Natural killer cell treated with Interleukin-12 subunit alpha and Interleukin-12 subunit beta and Interleukin-15 and Interleukin-18, amount 100 ng/mL, for 72 hours (primary cell): ENCODE data around the gene AUTS2. TPM values are rescaled to one million over a fixed set of nuclear protein-coding genes. Genes with fewer than 3 reads are reported as not detected.

Source experiments
- ATAC-seq, 2 donors: fragments of 150-1000 bp; cut with Tn5 transposase in 1 of 2; sonication (Bioruptor Pico), chemical (Tn5 transposase) in 1 of 2; 2 replicates each; pipeline ENCODE4 v1.10.0; 2021
- DNase-seq: peaks from one replicate; pipeline ENCODE4 v3.0.0; 2022; ENCODE audit warnings: low spot score
- H3K27ac Mint-ChIP-seq, 2 donors: 1 replicate in 1 of 2; 2 replicates in 1 of 2; pipeline ENCODE4 v1.8.0; 2022; ENCODE audit warnings: mixed read lengths in 2 of 2, mild to moderate bottlenecking in 1 of 2, moderate library complexity in 1 of 2
- H3K27me3 Mint-ChIP-seq, 2 donors: 1 replicate in 1 of 2; 2 replicates in 1 of 2; pipeline ENCODE4 v1.8.0; 2022; ENCODE audit warnings: mixed read lengths in 2 of 2
- H3K36me3 Mint-ChIP-seq: one replicate; pipeline ENCODE4 v1.8.0; 2022; ENCODE audit warnings: mixed read lengths
- H3K4me1 Mint-ChIP-seq, 2 donors: 1 replicate in 1 of 2; 2 replicates in 1 of 2; pipeline ENCODE4 v1.8.0; 2022; ENCODE audit warnings: low read depth in 2 of 2, mixed read lengths in 2 of 2, mild to moderate bottlenecking in 1 of 2
- H3K4me3 Mint-ChIP-seq: one replicate; pipeline ENCODE4 v1.8.0; 2022; ENCODE audit warnings: mixed read lengths
- H3K9me3 Mint-ChIP-seq: 2 replicates; pipeline ENCODE4 v1.8.0; 2022; ENCODE audit warnings: mixed read lengths
- total RNA-seq, 2 donors: library from RNA; stranded (reverse); gene quantifications; one replicate each; pipeline ENCODE4 v1.2.3, GENCODE V29; 2022

Gene AUTS2
- total RNA-seq, 2 donors from 2014 or later = 14.3 to 43.0 TPM

DNA sequence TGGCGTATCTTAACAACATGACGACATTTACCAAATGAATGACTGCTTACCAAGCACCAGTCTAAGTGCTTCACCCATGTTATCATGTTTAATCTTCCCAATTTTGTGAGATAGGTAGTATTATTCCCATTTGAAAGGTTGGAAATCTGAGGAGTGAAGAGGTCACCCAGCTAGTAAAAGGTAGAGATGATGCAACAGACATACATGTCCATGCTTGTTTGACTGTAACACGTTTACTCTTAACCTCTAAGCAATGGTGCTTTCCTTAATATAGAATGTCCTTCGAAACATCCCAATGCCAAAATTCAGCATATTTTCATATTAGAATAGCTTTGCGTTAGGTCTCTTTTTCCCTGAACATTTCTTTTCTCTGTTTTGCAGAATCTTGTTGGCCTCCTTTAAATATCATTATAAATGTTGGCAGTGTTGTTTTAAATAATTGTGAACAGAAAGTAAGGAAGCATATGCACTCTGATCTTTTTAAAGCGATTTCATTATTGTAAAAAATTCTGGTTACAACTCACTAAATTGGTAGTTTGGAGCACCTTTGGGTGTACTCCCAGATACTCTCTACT lies 722.8 kb downstream of the AUTS2 start:
- peaks cover 3 to 4% of the 10 kb centered on the region in 2 donors for H3K4me1 Mint-ChIP-seq
- H3K27ac Mint-ChIP-seq = no peak overlapping the region
- no peak overlapping the region for H3K4me3 Mint-ChIP-seq
- ATAC-seq (no peak), DNase-seq (no peak)
- no peaks in the 10 kb centered on the region for H3K9me3 Mint-ChIP-seq
- peaks cover 3 to 8% of the 10 kb centered on the region in 2 donors for H3K27me3 Mint-ChIP-seq
- no peaks in the 10 kb centered on the region for H3K36me3 Mint-ChIP-seq

DNA sequence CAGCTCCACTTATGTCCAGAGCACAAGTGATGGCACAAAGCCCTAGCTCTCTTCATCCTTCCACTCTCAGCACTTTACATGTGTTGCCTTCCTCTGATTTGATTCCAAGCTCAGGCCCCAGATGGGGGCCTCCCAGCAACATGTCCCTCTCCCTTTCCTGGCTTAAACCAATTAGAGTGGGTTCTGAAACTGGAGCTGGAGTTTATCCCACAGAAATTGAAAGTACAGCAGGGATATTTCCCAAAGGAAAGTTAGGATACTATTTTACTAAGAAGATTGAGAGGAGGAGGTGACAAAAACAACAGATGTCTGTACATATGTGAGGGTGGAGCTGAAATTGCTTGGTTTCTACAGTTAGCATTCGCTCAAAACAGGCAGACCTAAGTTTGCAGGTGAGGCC lies 724.6 kb downstream of the AUTS2 start:
- Mint-ChIP-seq H3K27ac (no peak overlapping the region), H3K27me3 (peaks cover 3 to 8% of the 10 kb centered on the region in 2 donors), H3K9me3 (no peaks in the 10 kb centered on the region), H3K36me3 (no peaks in the 10 kb centered on the region), H3K4me3 (no peak overlapping the region), H3K4me1 (peaks cover 3 to 4% of the 10 kb centered on the region in 2 donors)
- ATAC-seq (no peak), DNase-seq (no peak)

DNA sequence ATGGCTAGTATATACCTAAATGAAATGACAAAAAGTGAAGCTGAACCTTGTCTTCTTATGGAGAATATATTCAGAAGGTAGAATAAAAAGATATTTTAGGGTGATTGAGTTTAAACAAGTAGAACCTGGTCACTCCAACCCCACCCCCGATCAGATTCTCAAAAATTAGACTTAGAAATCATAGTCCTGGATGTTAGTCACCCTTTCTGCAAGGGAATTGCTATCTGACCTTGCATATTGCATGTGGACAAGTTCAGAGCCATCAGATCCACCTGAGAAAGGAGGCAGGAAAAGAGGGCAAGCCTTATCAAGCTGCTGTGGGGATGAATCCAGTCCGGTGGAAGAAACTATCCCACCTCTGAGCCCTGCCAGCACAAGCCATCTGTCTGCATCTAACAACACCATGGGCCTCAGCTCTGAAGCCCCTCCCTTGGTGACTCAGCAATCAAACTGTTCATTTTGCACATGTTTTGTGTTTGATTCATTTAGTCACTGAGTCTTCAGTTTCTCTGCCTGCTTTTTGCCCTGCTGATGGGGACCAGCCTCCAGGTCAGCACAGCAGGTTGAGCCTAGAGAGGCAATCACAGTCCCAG lies 727.3 kb downstream of the AUTS2 start:
- Mint-ChIP-seq H3K9me3 (no peaks in the 10 kb centered on the region), H3K4me1 (no peaks in the 10 kb centered on the region), H3K27me3 (peaks cover under 1 to 3% of the 10 kb centered on the region in 2 donors), H3K36me3 (no peaks in the 10 kb centered on the region), H3K27ac (no peak overlapping the region), H3K4me3 (no peak overlapping the region)
- ATAC-seq (no peak), DNase-seq (no peak)

DNA sequence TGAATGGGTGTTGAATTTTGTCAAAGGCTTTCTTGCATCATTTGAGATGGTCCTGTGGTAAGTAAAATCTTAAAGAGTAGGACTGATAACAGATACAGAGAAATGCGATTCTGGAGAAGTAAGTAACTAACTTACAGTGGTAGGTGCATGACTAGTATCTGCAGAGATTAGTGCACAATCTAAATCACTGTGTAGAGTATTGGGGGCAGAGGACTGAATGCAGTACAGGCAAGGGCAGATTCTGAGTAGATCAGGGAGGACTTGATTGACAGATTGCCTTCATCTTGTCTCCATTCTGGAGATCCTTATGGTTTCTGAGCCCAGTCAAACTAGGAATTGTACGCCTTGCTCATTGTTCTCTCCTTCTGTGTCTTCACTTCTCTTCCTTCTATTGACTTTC lies 736.0 kb downstream of the AUTS2 start:
- Mint-ChIP-seq H3K36me3 (peaks cover 7% of the 10 kb centered on the region), H3K4me1 (peaks cover 27% of the 10 kb centered on the region in 2 donors), H3K27ac (no peak overlapping the region), H3K27me3 (peaks cover 4 to 22% of the 10 kb centered on the region in 2 donors), H3K9me3 (no peaks in the 10 kb centered on the region), H3K4me3 (peak overlapping the region; percentile 36)
- no peak for ATAC-seq
- DNase-seq = no peak

DNA sequence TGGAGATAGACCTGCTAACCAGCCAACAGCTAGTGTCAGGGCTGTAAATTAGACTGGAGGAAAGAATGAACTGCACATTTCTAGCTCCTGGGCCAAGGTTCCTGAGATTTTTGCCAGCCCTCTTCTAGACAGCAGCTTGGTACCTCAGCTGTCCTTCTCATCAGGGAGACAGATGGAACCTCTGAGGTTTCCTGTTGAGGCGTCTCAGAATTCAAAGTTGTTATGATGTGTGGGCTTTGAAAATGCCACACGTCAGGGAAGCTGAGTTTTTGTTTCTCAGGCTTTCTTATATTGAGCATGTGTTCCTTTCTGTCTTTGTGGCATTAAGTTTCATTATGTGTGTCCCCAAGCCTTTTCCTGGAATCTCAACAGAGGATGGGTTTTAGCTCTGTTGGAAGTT lies 736.6 kb downstream of the AUTS2 start:
- peak; percentile 40 to 73 for ATAC-seq
- DNase-seq = no peak
- Mint-ChIP-seq H3K27me3 (peaks cover 4 to 22% of the 10 kb centered on the region in 2 donors), H3K4me1 (peaks cover 27% of the 10 kb centered on the region in 2 donors), H3K36me3 (peaks cover 7% of the 10 kb centered on the region), H3K27ac (no peak overlapping the region), H3K9me3 (no peaks in the 10 kb centered on the region), H3K4me3 (peak overlapping the region; percentile 36)

DNA sequence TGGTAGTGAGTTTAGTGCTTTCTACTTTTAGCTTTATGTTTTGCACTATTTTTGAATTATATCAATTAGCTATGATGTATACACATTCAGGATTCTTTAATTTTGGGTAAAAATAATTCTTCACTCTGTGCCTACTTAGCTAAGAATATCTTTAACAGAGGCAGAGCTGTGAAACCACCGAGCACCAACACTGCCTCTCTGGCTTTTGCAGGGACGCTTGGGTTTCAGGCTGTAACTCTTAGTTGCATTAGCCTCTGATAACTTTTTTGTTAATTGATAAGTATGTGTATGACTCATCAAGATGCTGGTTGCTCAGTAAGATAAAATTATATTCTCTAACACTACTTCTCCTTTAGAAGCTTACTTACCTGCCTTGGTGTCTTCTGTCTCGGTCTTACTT lies 738.3 kb downstream of the AUTS2 start:
- Mint-ChIP-seq H3K4me3 (peak overlapping the region; percentile 45), H3K27me3 (peaks cover 6 to 17% of the 10 kb centered on the region in 2 donors), H3K36me3 (peaks cover 2% of the 10 kb centered on the region), H3K4me1 (peaks cover 27% of the 10 kb centered on the region in 2 donors), H3K9me3 (no peaks in the 10 kb centered on the region), H3K27ac (no peak overlapping the region)
- ATAC-seq = no peak
- DNase-seq = no peak

DNA sequence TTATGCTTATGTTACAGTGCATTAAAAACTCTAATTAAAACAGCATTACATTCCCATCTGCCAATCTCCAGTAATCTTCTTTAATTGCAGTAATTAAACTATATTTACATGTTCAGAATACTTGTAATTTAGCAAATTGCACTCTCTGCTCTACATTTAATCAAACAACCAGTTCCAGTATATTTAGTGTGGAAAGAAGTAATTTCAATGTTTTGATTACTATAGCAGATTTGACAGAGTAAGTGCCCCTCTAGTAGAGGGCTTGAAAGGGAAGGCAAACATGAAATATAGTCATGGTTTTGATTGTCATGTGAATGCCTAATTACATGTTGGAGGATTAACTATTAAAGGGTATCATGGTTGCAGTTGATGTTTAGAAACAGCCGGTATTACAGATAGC lies 739.7 kb downstream of the AUTS2 start:
- no peak for ATAC-seq
- H3K4me1 Mint-ChIP-seq = peaks cover 27% of the 10 kb centered on the region in 2 donors
- no peaks in the 10 kb centered on the region for H3K9me3 Mint-ChIP-seq
- H3K36me3 Mint-ChIP-seq = no peaks in the 10 kb centered on the region
- peaks cover 2% of the 10 kb centered on the region in 2 donors for H3K27me3 Mint-ChIP-seq
- DNase-seq = no peak
- no peak overlapping the region for H3K4me3 Mint-ChIP-seq
- H3K27ac Mint-ChIP-seq = no peak overlapping the region

DNA sequence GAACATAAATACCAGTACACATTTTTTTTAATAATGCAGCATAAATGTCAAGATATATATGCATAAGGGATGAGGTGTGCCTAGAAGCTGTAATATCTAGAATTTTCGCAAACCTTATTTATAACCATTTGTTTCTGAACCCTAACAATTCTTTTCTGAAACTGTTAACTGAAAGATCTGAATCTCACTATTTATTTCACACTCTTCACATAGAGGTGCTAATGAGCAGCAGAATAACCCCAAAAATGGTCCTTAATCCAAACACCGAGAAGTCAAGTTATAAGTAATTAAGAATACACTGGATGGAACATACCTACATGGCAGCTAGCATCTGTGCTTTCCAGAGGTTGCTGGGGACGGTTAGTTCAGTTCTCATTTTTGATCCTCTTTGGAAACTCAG lies 742.0 kb downstream of the AUTS2 start:
- DNase-seq (no peak), ATAC-seq (no peak)
- H3K4me3 Mint-ChIP-seq = no peak overlapping the region
- H3K27ac Mint-ChIP-seq = no peak overlapping the region
- peaks cover 6 to 8% of the 10 kb centered on the region in 2 donors for H3K27me3 Mint-ChIP-seq
- H3K4me1 Mint-ChIP-seq = peaks cover 14 to 15% of the 10 kb centered on the region in 2 donors
- H3K9me3 Mint-ChIP-seq = no peaks in the 10 kb centered on the region
- no peaks in the 10 kb centered on the region for H3K36me3 Mint-ChIP-seq

DNA sequence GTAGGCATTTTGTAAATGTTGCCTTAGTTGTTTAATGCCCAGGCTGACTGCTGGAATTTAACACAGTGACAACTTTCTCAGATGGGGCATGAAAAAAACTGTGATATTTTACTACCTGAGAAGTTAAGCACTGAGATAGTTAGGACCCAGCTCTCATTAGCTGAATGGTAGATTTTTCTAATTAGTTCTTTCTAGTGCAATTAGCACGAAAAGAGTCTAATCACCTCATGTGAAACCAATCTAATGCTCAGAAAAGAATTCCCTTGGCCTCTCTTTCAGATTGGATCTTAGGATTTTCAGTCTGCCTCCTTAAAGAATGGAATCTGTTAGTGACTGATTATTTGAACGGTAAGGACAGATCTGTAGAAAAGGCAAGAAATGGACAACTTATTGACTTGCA lies 743.2 kb downstream of the AUTS2 start:
- Mint-ChIP-seq H3K27me3 (peaks cover 6 to 9% of the 10 kb centered on the region in 2 donors), H3K27ac (no peak overlapping the region), H3K4me3 (no peak overlapping the region), H3K9me3 (no peaks in the 10 kb centered on the region), H3K36me3 (no peaks in the 10 kb centered on the region), H3K4me1 (peaks cover 9% of the 10 kb centered on the region in 2 donors)
- ATAC-seq = no peak
- DNase-seq = no peak

DNA sequence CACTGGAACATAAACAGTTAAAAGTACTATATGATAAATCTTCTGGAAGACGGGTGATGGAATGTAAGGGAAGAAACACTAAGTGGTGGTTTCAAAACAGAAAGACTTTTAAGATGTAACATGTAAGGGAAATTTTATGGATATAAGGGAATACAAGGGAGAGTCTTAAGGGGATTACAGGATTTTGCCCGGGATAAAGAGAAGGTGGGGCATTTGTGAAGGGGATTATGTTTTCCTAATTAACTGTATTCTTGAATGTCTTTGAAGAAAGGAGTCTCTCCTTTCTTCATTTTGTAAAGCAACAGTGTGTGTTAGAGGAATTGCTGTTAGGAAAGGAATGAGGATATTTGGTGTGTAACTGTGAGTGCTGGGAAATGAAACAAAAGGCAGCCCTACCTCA lies 745.2 kb downstream of the AUTS2 start:
- no peaks in the 10 kb centered on the region for H3K36me3 Mint-ChIP-seq
- no peak overlapping the region for H3K27ac Mint-ChIP-seq
- ATAC-seq (no peak), DNase-seq (no peak)
- H3K4me1 Mint-ChIP-seq = peaks cover 0 to 5% of the 10 kb centered on the region in 2 donors
- no peak overlapping the region for H3K4me3 Mint-ChIP-seq
- no peaks in the 10 kb centered on the region for H3K9me3 Mint-ChIP-seq
- peaks cover 11 to 15% of the 10 kb centered on the region in 2 donors for H3K27me3 Mint-ChIP-seq

DNA sequence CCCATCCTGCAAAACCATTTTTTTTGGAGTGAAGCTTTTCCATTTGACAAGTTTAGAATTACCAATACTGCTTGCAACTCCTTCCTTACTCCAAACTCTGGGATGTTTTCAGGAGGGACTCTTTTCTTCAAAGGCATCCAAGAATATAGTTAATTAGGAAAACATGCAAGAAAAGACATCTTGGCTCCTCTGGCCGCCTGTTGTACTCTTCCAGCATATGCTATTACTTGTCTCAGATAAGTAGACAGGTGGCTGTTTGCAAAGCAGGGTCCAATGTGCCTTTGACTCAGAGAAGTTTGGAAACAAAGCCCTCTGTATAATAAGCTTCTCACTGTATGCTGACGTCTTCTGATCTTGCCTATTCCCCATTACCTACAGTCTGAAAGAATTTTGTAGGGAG lies 746.5 kb downstream of the AUTS2 start:
- H3K36me3 Mint-ChIP-seq = no peaks in the 10 kb centered on the region
- H3K27ac Mint-ChIP-seq = no peak overlapping the region
- DNase-seq (no peak), ATAC-seq (no peak)
- peaks cover 11 to 15% of the 10 kb centered on the region in 2 donors for H3K27me3 Mint-ChIP-seq
- no peaks in the 10 kb centered on the region for H3K9me3 Mint-ChIP-seq
- H3K4me3 Mint-ChIP-seq = no peak overlapping the region
- H3K4me1 Mint-ChIP-seq = peaks cover 0 to 5% of the 10 kb centered on the region in 2 donors

DNA sequence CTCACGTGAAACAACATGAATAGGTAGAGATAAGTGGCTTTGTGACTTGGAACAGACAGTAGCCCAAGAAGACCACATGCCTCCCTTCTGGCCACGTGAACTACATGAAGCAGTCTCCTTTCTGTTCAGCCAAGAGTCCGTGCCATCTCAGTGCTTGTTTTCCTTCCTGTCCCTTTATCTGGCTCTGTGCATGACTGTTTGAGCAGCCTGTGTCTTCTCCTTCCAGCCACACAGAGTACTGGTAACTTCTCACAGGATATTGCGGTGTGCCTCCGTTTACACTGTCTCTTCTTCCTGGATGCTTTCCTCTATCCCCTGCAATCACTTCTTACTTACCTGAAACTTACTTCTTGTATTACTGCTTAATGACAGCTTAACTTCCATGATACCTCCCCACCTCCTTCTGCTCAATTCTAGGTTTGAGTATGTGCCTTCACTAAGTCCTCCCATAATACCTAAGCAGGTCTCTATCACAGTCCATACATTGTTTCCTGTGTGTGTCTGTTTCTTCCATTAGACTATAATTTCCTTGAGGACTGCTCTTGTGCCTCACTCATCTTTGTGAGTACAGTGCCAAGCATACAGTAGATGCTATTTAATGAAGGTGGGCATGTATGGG lies 748.7 kb downstream of the AUTS2 start:
- Mint-ChIP-seq H3K27me3 (peaks cover 11 to 16% of the 10 kb centered on the region in 2 donors), H3K36me3 (no peaks in the 10 kb centered on the region), H3K4me3 (no peak overlapping the region), H3K9me3 (no peaks in the 10 kb centered on the region), H3K4me1 (peaks cover 0 to 5% of the 10 kb centered on the region in 2 donors), H3K27ac (no peak overlapping the region)
- DNase-seq (no peak), ATAC-seq (no peak)

DNA sequence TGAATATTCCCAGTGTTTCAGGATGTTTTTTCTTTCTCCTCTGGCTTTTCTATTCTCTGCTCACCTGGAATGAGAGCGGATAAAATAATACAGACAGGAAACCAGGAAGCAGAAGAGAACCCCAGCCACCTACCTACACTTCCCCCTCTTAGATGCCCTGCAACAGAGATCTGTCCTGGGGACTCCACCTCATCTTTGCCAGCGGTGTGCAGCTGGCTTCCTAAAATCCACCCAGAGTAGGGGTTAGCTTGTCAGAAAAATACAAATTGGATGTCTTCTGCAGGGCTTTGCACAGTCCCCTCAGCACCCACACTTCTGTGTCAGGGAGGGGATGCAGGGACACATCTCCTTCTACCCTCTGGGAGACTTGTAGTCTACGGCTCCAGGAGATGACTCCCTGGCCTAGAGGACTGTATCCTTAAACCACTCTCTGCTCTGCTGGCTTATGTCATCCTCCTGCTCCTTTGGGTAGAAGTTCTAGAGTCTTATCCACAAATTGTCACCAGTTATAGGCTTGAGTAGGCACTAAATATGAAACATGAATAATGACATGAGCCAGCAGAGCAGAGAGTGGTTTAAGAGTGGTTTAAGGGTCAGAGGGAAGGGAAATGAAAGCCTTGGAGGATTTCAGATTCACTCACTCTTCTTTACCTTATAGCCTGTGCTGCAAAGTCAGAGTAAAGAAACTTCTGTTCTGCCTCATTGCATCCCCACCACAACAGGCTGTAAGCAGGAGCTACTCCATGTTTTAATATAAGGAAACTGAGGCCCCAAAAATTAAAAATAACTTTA lies 749.4 kb downstream of the AUTS2 start:
- DNase-seq = no peak
- Mint-ChIP-seq H3K36me3 (no peaks in the 10 kb centered on the region), H3K9me3 (no peaks in the 10 kb centered on the region), H3K4me1 (peaks cover 0 to 5% of the 10 kb centered on the region in 2 donors), H3K27ac (no peak overlapping the region), H3K4me3 (no peak overlapping the region), H3K27me3 (peaks cover 11 to 16% of the 10 kb centered on the region in 2 donors)
- ATAC-seq = peak; percentile 11 to 62

DNA sequence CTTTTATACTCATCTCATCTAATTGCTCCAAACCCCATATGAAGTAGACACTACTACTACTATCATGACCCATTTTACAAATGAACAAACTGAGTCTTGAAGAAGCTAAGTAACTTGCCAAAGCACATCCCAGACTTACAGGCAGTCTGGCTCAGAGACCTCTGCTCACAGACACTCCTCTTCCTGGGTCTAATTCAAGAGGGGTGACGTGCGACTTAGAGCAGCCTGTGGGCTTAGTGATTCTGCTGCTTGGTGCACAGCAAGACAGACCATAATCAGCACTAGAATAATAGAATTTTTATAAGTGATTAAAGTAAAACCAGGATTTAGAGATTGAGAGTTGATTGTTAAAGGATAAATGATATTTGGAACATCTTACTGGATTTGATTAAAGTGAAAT lies 750.8 kb downstream of the AUTS2 start:
- no peak for ATAC-seq
- Mint-ChIP-seq H3K4me1 (peaks cover 0 to 5% of the 10 kb centered on the region in 2 donors), H3K4me3 (no peak overlapping the region), H3K9me3 (no peaks in the 10 kb centered on the region), H3K27ac (no peak overlapping the region), H3K36me3 (no peaks in the 10 kb centered on the region), H3K27me3 (peaks cover 5 to 10% of the 10 kb centered on the region in 2 donors)
- DNase-seq = no peak
